Fibroblast of lung (primary cell): ENCODE measurements around the gene ERBB2. TPM values are rescaled to one million over a fixed set of nuclear protein-coding genes. Genes with fewer than 3 reads are reported as not detected.

Source experiments
- DNase-seq, 2 donors: peaks; one replicate each; pipeline versions ENCODE4 v3.0.0 to v3.0.0-alpha.2; 2010; ENCODE audit warnings: low read depth in 2 of 2
- H2AFZ ChIP-seq: 2 replicates; pipeline ENCODE4 v1.5.1; 2012; ENCODE audit warnings: low read length, control low read depth, inconsistent platforms
- H3K27ac ChIP-seq: 2 replicates; pipeline ENCODE4 v1.5.1; 2011; ENCODE audit warnings: low read length, control low read depth; ENCODE audit not compliant: insufficient read depth
- H3K27me3 ChIP-seq: 2 replicates; pipeline ENCODE4 v1.5.1; 2011; ENCODE audit warnings: mild to moderate bottlenecking, low read length; ENCODE audit not compliant: control insufficient read depth, insufficient read depth
- H3K36me3 ChIP-seq: 2 replicates; pipeline ENCODE4 v1.5.1; 2011; ENCODE audit warnings: low read length; ENCODE audit not compliant: control insufficient read depth, insufficient read depth
- H3K4me1 ChIP-seq: 2 replicates; pipeline ENCODE4 v1.5.1; 2011; ENCODE audit warnings: low read length; ENCODE audit not compliant: control insufficient read depth, insufficient read depth; ENCODE audit errors: extremely low read depth
- H3K4me2 ChIP-seq: 2 replicates; pipeline ENCODE4 v1.5.1; 2011; ENCODE audit warnings: low read length, control low read depth; ENCODE audit not compliant: insufficient read depth; ENCODE audit errors: extremely low read depth
- H3K4me3 ChIP-seq, 4 experiments: fragments of 200-600 bp in 1 of 4; sonication (generic) in 1 of 4; replicated peaks in 1 of 4; 2 replicates each; pipeline ENCODE4 v1.5.1; 2011 to 2016; ENCODE audit warnings: low read length in 4 of 4, low read depth in 3 of 4, mild to moderate bottlenecking in 3 of 4, control low read depth in 2 of 4, inconsistent platforms in 1 of 4, mixed read lengths in 1 of 4; ENCODE audit not compliant: insufficient read depth in 1 of 4; ENCODE audit errors: control extremely low read depth in 1 of 4
- H3K79me2 ChIP-seq: 2 replicates; pipeline ENCODE4 v1.5.1; 2012; ENCODE audit warnings: mild to moderate bottlenecking, low read length, inconsistent platforms; ENCODE audit not compliant: control insufficient read depth, insufficient read depth
- H3K9ac ChIP-seq: 2 replicates; pipeline ENCODE4 v1.5.1; 2011; ENCODE audit warnings: mild to moderate bottlenecking, low read length, control low read depth; ENCODE audit not compliant: insufficient read depth
- H3K9me3 ChIP-seq: 2 replicates; pipeline ENCODE4 v1.5.1; 2012; ENCODE audit warnings: low read depth, low read length; ENCODE audit not compliant: control insufficient read depth, insufficient read depth
- H4K20me1 ChIP-seq: 2 replicates; pipeline ENCODE4 v1.5.1; 2011; ENCODE audit warnings: low read length; ENCODE audit not compliant: control insufficient read depth, insufficient read depth; ENCODE audit errors: extremely low read depth
- EZH2 ChIP-seq: IDR thresholded peaks from 2 replicates; pipeline ENCODE4 v1.5.1; 2012; ENCODE audit warnings: low read length, control low read depth, mild to moderate bottlenecking; ENCODE audit errors: missing control alignments
- polyA plus RNA-seq, 2 donors: library from polyadenylated mRNA; depleted of rRNA in 1 of 2; stranded (reverse) in 1 of 2; unstranded in 1 of 2; fragments of >200 nt; gene quantifications; 2 replicates each; pipeline ENCODE4 v1.2.1, GENCODE V29; 2011 to 2012; ENCODE audit warnings: missing spikeins in 1 of 2
- total RNA-seq: library from RNA; depleted of rRNA; stranded (reverse); fragments of >200 nt; gene quantifications from 2 replicates; pipeline ENCODE4 v1.2.1, GENCODE V29; 2014
- TF ChIP-seq, protein P1 (sequence below), 2 donors: IDR thresholded peaks in 1 of 2; conservative IDR thresholded peaks in 1 of 2; 1 replicate in 1 of 2; 2 replicates in 1 of 2; pipeline ENCODE4 v1.5.1; 2011 to 2012; ENCODE audit warnings: low read length in 2 of 2, control low read depth in 1 of 2, inconsistent platforms in 1 of 2, low read depth in 1 of 2, mild to moderate bottlenecking in 1 of 2

ERBB2 gene
- total and polyA plus RNA-seq, 2 donors (not counting 1 experiment from before 2014, with no cell fraction given), result 24.7 to 33.9 TPM

- no peaks in the 10 kb centered on the region for H3K9me3 ChIP-seq
- no peaks in the 10 kb centered on the region for H3K36me3 ChIP-seq
- peak in 1 of 2 donors; percentile 78 for DNase-seq
- no peak for TF ChIP-seq EZH2
- TF ChIP-seq, protein P1, sequence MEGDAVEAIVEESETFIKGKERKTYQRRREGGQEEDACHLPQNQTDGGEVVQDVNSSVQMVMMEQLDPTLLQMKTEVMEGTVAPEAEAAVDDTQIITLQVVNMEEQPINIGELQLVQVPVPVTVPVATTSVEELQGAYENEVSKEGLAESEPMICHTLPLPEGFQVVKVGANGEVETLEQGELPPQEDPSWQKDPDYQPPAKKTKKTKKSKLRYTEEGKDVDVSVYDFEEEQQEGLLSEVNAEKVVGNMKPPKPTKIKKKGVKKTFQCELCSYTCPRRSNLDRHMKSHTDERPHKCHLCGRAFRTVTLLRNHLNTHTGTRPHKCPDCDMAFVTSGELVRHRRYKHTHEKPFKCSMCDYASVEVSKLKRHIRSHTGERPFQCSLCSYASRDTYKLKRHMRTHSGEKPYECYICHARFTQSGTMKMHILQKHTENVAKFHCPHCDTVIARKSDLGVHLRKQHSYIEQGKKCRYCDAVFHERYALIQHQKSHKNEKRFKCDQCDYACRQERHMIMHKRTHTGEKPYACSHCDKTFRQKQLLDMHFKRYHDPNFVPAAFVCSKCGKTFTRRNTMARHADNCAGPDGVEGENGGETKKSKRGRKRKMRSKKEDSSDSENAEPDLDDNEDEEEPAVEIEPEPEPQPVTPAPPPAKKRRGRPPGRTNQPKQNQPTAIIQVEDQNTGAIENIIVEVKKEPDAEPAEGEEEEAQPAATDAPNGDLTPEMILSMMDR (conservative IDR thresholded peaks at IDR 0.05 in 1 of 2, IDR thresholded peaks at IDR 0.05 in 1 of 2; ENCODE audit: low read depth in 1 of 2, low read length in 2 of 2), result no peak
- no peak overlapping the region for H3K4me2 ChIP-seq
- no peaks in the 10 kb centered on the region for H3K79me2 ChIP-seq
- no peaks in the 10 kb centered on the region for H4K20me1 ChIP-seq
- H2AFZ ChIP-seq, result no peak overlapping the region
- no peaks in the 10 kb centered on the region for H3K4me1 ChIP-seq
- H3K27me3 ChIP-seq, result peaks cover 12% of the 10 kb centered on the region
- no peak overlapping the region for H3K4me3 ChIP-seq
- H3K9ac ChIP-seq, result no peak overlapping the region
- no peak overlapping the region for H3K27ac ChIP-seq
Observed at GRCh38 chr17:39769974-39770587, 70.2 kb downstream of the ERBB2 start.

- Histone ChIP-seq H3K9ac (no peak overlapping the region), H3K36me3 (no peaks in the 10 kb centered on the region), H3K79me2 (no peaks in the 10 kb centered on the region), H3K9me3 (no peaks in the 10 kb centered on the region), H3K27ac (no peak overlapping the region), H3K4me3 (no peak overlapping the region), H2AFZ (no peak overlapping the region), H3K4me2 (no peak overlapping the region), H3K4me1 (no peaks in the 10 kb centered on the region), H4K20me1 (no peaks in the 10 kb centered on the region), H3K27me3 (peaks cover 11% of the 10 kb centered on the region)
- DNase-seq, result no peak
- no peak for TF ChIP-seq EZH2
- TF ChIP-seq, protein P1 (conservative IDR thresholded peaks at IDR 0.05 in 1 of 2, IDR thresholded peaks at IDR 0.05 in 1 of 2; ENCODE audit: low read depth in 1 of 2, low read length in 2 of 2), result no peak
Observed at GRCh38 chr17:39772415-39772814, 72.6 kb downstream of the ERBB2 start.

DNA sequence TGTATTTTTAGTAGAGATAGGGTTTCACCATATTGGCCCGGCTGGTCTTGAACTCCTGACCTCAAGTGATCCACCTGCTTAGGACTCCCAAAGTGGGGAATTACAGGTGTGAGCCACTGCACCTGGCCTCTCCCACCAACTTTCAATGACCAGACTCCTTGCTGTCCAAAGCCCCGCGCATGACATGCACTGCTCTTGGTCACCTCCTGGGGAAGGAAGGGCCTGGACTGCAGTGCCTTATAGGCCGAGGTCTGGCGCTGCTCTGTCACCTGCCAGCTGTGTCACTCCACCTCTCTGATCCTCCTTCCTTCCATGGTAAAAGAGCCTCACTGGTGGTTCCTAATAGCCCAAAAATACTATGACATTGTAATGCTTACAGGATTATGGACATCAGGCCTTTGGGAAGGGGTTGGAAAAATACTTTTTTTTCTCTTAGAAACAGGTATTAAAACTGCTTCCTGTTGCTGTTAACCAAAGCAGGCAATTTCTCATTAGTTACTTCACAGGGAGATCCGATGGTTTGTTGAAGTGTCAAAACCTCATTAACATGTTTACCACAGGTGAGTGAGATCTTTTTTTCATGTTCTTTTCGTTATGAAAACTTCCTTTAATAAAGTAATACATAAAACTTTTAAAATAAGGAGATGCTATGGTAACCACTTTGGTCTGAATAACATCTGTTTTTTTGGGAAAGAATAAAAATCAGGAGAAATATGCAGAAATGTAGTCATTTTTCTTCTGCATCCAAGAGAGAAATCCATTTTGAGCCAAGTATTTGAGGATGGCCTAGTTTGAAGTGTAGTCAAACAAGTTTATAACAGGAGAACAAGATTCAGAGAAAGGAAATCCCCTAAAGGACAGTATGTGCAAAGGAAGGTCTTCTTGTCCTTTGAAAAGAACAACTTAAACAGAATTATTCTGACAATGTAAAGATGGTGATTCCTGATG lies 73.4 kb downstream of the ERBB2 start:
- Histone ChIP-seq H3K4me3 (no peak overlapping the region), H3K27me3 (peaks cover 17% of the 10 kb centered on the region), H4K20me1 (no peaks in the 10 kb centered on the region), H3K9me3 (no peaks in the 10 kb centered on the region), H2AFZ (no peak overlapping the region), H3K79me2 (no peaks in the 10 kb centered on the region), H3K27ac (no peak overlapping the region), H3K4me2 (no peak overlapping the region), H3K36me3 (no peaks in the 10 kb centered on the region), H3K9ac (no peak overlapping the region), H3K4me1 (no peaks in the 10 kb centered on the region)
- no peak for TF ChIP-seq EZH2
- TF ChIP-seq, protein P1 (conservative IDR thresholded peaks at IDR 0.05 in 1 of 2, IDR thresholded peaks at IDR 0.05 in 1 of 2; ENCODE audit: low read depth in 1 of 2, low read length in 2 of 2), result no peak
- DNase-seq, result no peak
